IMR-90 (cell line): ENCODE measurements around the gene MBOAT1. TPM values are rescaled to one million over a fixed set of nuclear protein-coding genes. Genes with fewer than 3 reads are reported as not detected.

Source experiments
- ATAC-seq: fragments of 200-7000 bp; cut with Tn5 transposase; 2 replicates; pipeline ENCODE4 v1.9.1; 2020; ENCODE audit warnings: low read depth, mild to moderate bottlenecking, moderate library complexity
- BruUV-seq: library from RNA; stranded (reverse); fragments of 400-500 nt; replicated peaks from 2 replicates; lab custom pipeline; 2021; lab: Mats Ljungman, UMichigan
- CTCF ChIA-PET: fragments of 300-600 bp; formaldehyde crosslinking; extraction: SDS; loops from one replicate; lab custom pipeline; 2021; ENCODE audit warnings: antibody characterized with exemption; lab: Yijun Ruan, JAX
- POLR2A ChIA-PET: fragments of 300-600 bp; sonication (Branson Sonifier 250); formaldehyde crosslinking; loops from one replicate; lab custom pipeline; 2022; ENCODE audit warnings: antibody characterized with exemption; ENCODE audit not compliant: unreplicated experiment; lab: Charles Lee
- DNase-seq: peaks from one replicate; pipeline ENCODE4 v3.0.0; 2013
- H2AFZ ChIP-seq: replicated peaks from 2 replicates; pipeline ENCODE3; 2013; ENCODE audit warnings: low read length, mild to moderate bottlenecking; ENCODE audit not compliant: poor library complexity
- H2AK5ac ChIP-seq: 2 replicates; pipeline ENCODE4 v1.6.1; 2013; ENCODE audit warnings: low read depth, low read length, inconsistent platforms
- H2AK9ac ChIP-seq: replicated peaks from 2 replicates; pipeline ENCODE3; 2013; ENCODE audit warnings: mild to moderate bottlenecking, low read depth, low read length, moderate library complexity; ENCODE audit not compliant: poor library complexity
- H2BK120ac ChIP-seq: 2 replicates; pipeline ENCODE4 v1.6.1; 2013; ENCODE audit warnings: low read depth, low read length, inconsistent platforms
- H2BK15ac ChIP-seq: 3 replicates; pipeline ENCODE4 v1.6.1; 2013; ENCODE audit warnings: low read depth, low read length, inconsistent platforms
- H2BK20ac ChIP-seq: 2 replicates; pipeline ENCODE4 v1.6.1; 2013; ENCODE audit warnings: low read depth, mild to moderate bottlenecking, inconsistent platforms, low read length, moderate library complexity
- H2BK5ac ChIP-seq: 2 replicates; pipeline ENCODE4 v1.6.1; 2013; ENCODE audit warnings: mild to moderate bottlenecking, low read depth, low read length, inconsistent platforms; ENCODE audit not compliant: poor library complexity, severe bottlenecking
- H3K14ac ChIP-seq: replicated peaks from 2 replicates; pipeline ENCODE4 v1.6.1; 2013; ENCODE audit warnings: low read depth, low read length, inconsistent platforms
- H3K18ac ChIP-seq: 2 replicates; pipeline ENCODE4 v1.6.1; 2013; ENCODE audit warnings: low read depth, low read length, control low read depth
- H3K23ac ChIP-seq: 2 replicates; pipeline ENCODE4 v1.6.1; 2013; ENCODE audit warnings: low read depth, low read length, inconsistent platforms
- H3K27ac ChIP-seq: 2 replicates; pipeline ENCODE4 v1.5.1; 2013; ENCODE audit warnings: mild to moderate bottlenecking, control low read depth, low read length; ENCODE audit not compliant: insufficient read depth
- H3K27me3 ChIP-seq: 2 replicates; pipeline ENCODE4 v1.6.1; 2013; ENCODE audit warnings: low read length; ENCODE audit not compliant: control insufficient read depth, insufficient read depth
- H3K36me3 ChIP-seq: 2 replicates; pipeline ENCODE4 v1.6.1; 2013; ENCODE audit warnings: low read length, mixed read lengths; ENCODE audit not compliant: control insufficient read depth, insufficient read depth
- H3K4ac ChIP-seq: 2 replicates; pipeline ENCODE4 v1.6.1; 2013; ENCODE audit warnings: low read depth, low read length, inconsistent platforms
- H3K4me1 ChIP-seq: 2 replicates; pipeline ENCODE4 v1.6.1; 2013; ENCODE audit warnings: low read length, mixed read lengths; ENCODE audit not compliant: control insufficient read depth, insufficient read depth
- H3K4me2 ChIP-seq: 2 replicates; pipeline ENCODE4 v1.6.1; 2013; ENCODE audit warnings: low read depth, mild to moderate bottlenecking, control low read depth, low read length, moderate library complexity
- H3K4me3 ChIP-seq: 2 replicates; pipeline ENCODE4 v1.5.1; 2013; ENCODE audit warnings: low read depth, mild to moderate bottlenecking, control low read depth, low read length, moderate library complexity; ENCODE audit not compliant: insufficient read depth
- H3K56ac ChIP-seq: 2 replicates; pipeline ENCODE4 v1.6.1; 2013; ENCODE audit warnings: low read length, inconsistent platforms; ENCODE audit not compliant: insufficient read depth; ENCODE audit errors: extremely low read depth
- H3K79me1 ChIP-seq, 2 experiments: 2 replicates each; pipeline ENCODE4 v1.6.1; 2013; ENCODE audit warnings: low read length in 2 of 2, inconsistent platforms in 1 of 2, low read depth in 1 of 2
- H3K9ac ChIP-seq: 2 replicates; pipeline ENCODE4 v1.6.1; 2013; ENCODE audit warnings: low read depth, low read length, control low read depth
- H3K9me1 ChIP-seq: 2 replicates; pipeline ENCODE4 v1.6.1; 2013; ENCODE audit warnings: low read length, inconsistent platforms; ENCODE audit not compliant: insufficient read depth
- H3K9me3 ChIP-seq: 2 replicates; pipeline ENCODE4 v1.6.1; 2013; ENCODE audit warnings: low read length; ENCODE audit not compliant: control insufficient read depth, insufficient read depth
- H4K20me1 ChIP-seq: 2 replicates; pipeline ENCODE4 v1.6.1; 2013; ENCODE audit warnings: low read length, inconsistent platforms; ENCODE audit not compliant: insufficient read depth
- H4K5ac ChIP-seq: 2 replicates; pipeline ENCODE4 v1.6.1; 2013; ENCODE audit warnings: mild to moderate bottlenecking, low read depth, low read length, control low read depth
- H4K8ac ChIP-seq, 2 experiments: 2 replicates each; pipeline ENCODE4 v1.6.1; 2013; ENCODE audit warnings: low read depth in 2 of 2, low read length in 2 of 2, control low read depth in 1 of 2, inconsistent platforms in 1 of 2
- H4K91ac ChIP-seq: 2 replicates; pipeline ENCODE4 v1.6.1; 2013; ENCODE audit warnings: low read depth, low read length, inconsistent platforms; ENCODE audit not compliant: insufficient read depth
- CEBPB ChIP-seq: IDR thresholded peaks from 2 replicates; pipeline ENCODE4 v1.6.1; 2012; ENCODE audit warnings: low read depth, low read length, improper control_type of control experiment
- CTCF ChIP-seq: conservative IDR thresholded peaks from 2 replicates; pipeline ENCODE4 v1.5.1; 2012; ENCODE audit warnings: mild to moderate bottlenecking, low read depth, low read length, improper control_type of control experiment
- MAZ ChIP-seq: IDR thresholded peaks from 2 replicates; pipeline ENCODE4 v1.6.1; 2012; ENCODE audit warnings: low read depth, mild to moderate bottlenecking, low read length, improper control_type of control experiment, moderate library complexity, borderline replicate concordance
- MXI1 ChIP-seq: IDR thresholded peaks from 2 replicates; pipeline ENCODE4 v1.6.1; 2012; ENCODE audit warnings: low read depth, mild to moderate bottlenecking, low read length, moderate library complexity, borderline replicate concordance
- NFE2L2 ChIP-seq: fragments of 150-350 bp; IDR thresholded peaks from 2 replicates; pipeline ENCODE4 v1.6.1; 2016; ENCODE audit warnings: low read depth, mild to moderate bottlenecking, low read length
- POLR2A ChIP-seq: IDR thresholded peaks from 2 replicates; pipeline ENCODE4 v1.6.1; 2012; ENCODE audit warnings: mild to moderate bottlenecking, low read depth, low read length
- RCOR1 ChIP-seq: IDR thresholded peaks from 2 replicates; pipeline ENCODE4 v1.6.1; 2012; ENCODE audit warnings: mild to moderate bottlenecking, low read length, improper control_type of control experiment; ENCODE audit not compliant: insufficient replicate concordance
- USF2 ChIP-seq: fragments of 150-350 bp; IDR thresholded peaks from 2 replicates; pipeline ENCODE4 v1.6.1; 2017; ENCODE audit warnings: mild to moderate bottlenecking, antibody characterized with exemption, low read length, low read depth
- WGBS, 2 experiments: methylation state at CpG; one replicate each; pipeline versions ENCODE4 v1.1.5 to v1.1.7; 2013; ENCODE audit warnings: missing lambda C conversion rate in 2 of 2; ENCODE audit not compliant: insufficient read length in 1 of 2; ENCODE audit errors: extremely low coverage in 2 of 2; 5-methylcytosine and 5-hydroxymethylcytosine counted together
- dilution Hi-C: fragments of 300-500 bp; cut with HindIII; formaldehyde crosslinking; loops from one replicate; pipeline ENCODE4 v1.14.3; 2018; ENCODE audit warnings: low sequenced_read_pairs; ENCODE audit not compliant: unreplicated experiment
- in situ Hi-C: fragments of 300-500 bp; cut with MboI; formaldehyde crosslinking; loops from 3 replicates; pipeline ENCODE4 v1.14.3; 2019; ENCODE audit warnings: low sequenced_read_pairs, inconsistent platforms, mixed read lengths
- intact Hi-C: fragments of 100-400 bp; cut with micrococcal nuclease; formaldehyde crosslinking; loops from 2 replicates; pipeline ENCODE4 v1.10.0; 2022
- polyA plus RNA-seq, 3 experiments: library from polyadenylated mRNA; depleted of rRNA; stranded (reverse); fragments of >200 nt; gene quantifications; 2 replicates each; pipeline ENCODE4 v1.2.3, GENCODE V29; 2012; ENCODE audit warnings: low replicate concordance in 1 of 3
- total RNA-seq: library from RNA; depleted of rRNA; stranded (reverse); fragments of >200 nt; gene quantifications from 2 replicates; pipeline ENCODE4 v1.2.3, GENCODE V29; 2012

The MBOAT1 gene
- total and polyA plus RNA-seq, 2 of the 4 experiments (the other 2 are of a cell fraction), result 1.6 to 4.7 TPM

- no peak for DNase-seq
These were observed 21.9 kb upstream of the MBOAT1 start for GRCh38 chr6:20234136-20234535.

More at GRCh38 chr6:20234136-20234535, 21.9 kb upstream of the MBOAT1 start:
- H3K18ac ChIP-seq, result no peak overlapping the region
- no peaks in the 10 kb centered on the region; the same call in 1 of the 2 replicates for H3K27me3 ChIP-seq
- ChIA-PET POLR2A (no interaction called here), CTCF (no interaction called here)
- no peak overlapping the region for H3K56ac ChIP-seq
- H2BK20ac ChIP-seq, result no peak overlapping the region
- H3K23ac ChIP-seq, result no peak overlapping the region
- no peak overlapping the region for H2BK15ac ChIP-seq
- no peak overlapping the region for H2AK5ac ChIP-seq
- H3K4ac ChIP-seq, result no peak overlapping the region
- H2BK5ac ChIP-seq, result no peak overlapping the region
- no peak overlapping the region for H4K5ac ChIP-seq
- no peak overlapping the region for H2BK120ac ChIP-seq
- H3K9me1 ChIP-seq, result no peaks in the 10 kb centered on the region
- no peak overlapping the region for H2AFZ ChIP-seq
- H3K14ac ChIP-seq, result no peak overlapping the region
- no peak overlapping the region for H3K4me3 ChIP-seq
- no peak overlapping the region for H3K9ac ChIP-seq
- H3K27ac ChIP-seq, result no peak overlapping the region
- ATAC-seq, result no peak
- no peaks in the 10 kb centered on the region for H3K79me1 ChIP-seq
- no peak overlapping the region for H4K91ac ChIP-seq
- intact Hi-C loops (no loop called here), dilution Hi-C loops (no loop called here), in situ Hi-C loops (no loop called here)
- H4K20me1 ChIP-seq, result no peaks in the 10 kb centered on the region
- TF ChIP-seq USF2 (no peak), POLR2A (no peak), RCOR1 (no peak), CTCF (no peak), CEBPB (no peak), MAZ (no peak), MXI1 (no peak), NFE2L2 (no peak)
- H3K4me1 ChIP-seq, result no peaks in the 10 kb centered on the region
- H3K9me3 ChIP-seq, result no peaks in the 10 kb centered on the region
- 76% methylated on average over 5 of the region's 7 CpGs; no CpG with 5 or more reads in 1 of the 2 experiments for WGBS, 2 experiments
- H3K36me3 ChIP-seq, result no peaks in the 10 kb centered on the region
- H2AK9ac ChIP-seq, result no peak overlapping the region
- no peak overlapping the region for H3K4me2 ChIP-seq
- no TSS peak for BruUV-seq
- H4K8ac ChIP-seq, result no peak overlapping the region
